Endothelial cell of umbilical vein (primary cell): ENCODE results near the gene ANKRD12. TPM values are rescaled to one million over a fixed set of nuclear protein-coding genes. Genes with fewer than 3 reads are reported as not detected.

Experiments used
- BruUV-seq: library from RNA; stranded (reverse); fragments of 400-500 nt; replicated peaks from 2 replicates; lab custom pipeline; 2021; lab: Mats Ljungman, UMichigan
- CTCF ChIA-PET: fragments of 300-600, 350-600 bp; sonication (Branson Sonifier 250); formaldehyde crosslinking; loops from one replicate; lab custom pipeline; 2021; ENCODE audit warnings: antibody characterized with exemption, inconsistent platforms; lab: Charles Lee
- POLR2A ChIA-PET: fragments of 300-600, 350-600 bp; sonication (Branson Sonifier 250); formaldehyde crosslinking; loops from one replicate; lab custom pipeline; 2021; ENCODE audit warnings: antibody characterized with exemption, inconsistent platforms; lab: Charles Lee
- DNase-seq: peaks from one replicate; pipeline ENCODE4 v3.0.0-alpha.2; 2011; ENCODE audit warnings: low read depth, low spot score
- FAIRE-seq: peaks from 2 replicates; lab custom pipeline; 2011; peaks lifted over from hg19 to GRCh38; lab: Jason Lieb, UNC
- H2AFZ ChIP-seq: 2 replicates; pipeline ENCODE4 v1.6.0; 2012; ENCODE audit warnings: low read depth, low read length, control low read depth, inconsistent platforms
- H3K27ac ChIP-seq: 2 replicates; pipeline ENCODE4 v1.5.1; 2011; ENCODE audit warnings: low read depth, mild to moderate bottlenecking, control low read depth, low read length, moderate library complexity; ENCODE audit not compliant: insufficient read depth
- H3K27me3 ChIP-seq, 2 experiments: 2 replicates each; pipeline versions ENCODE4 v1.6.0 to v1.6.1; 2011; ENCODE audit warnings: low read length in 2 of 2, mixed read lengths in 1 of 2; ENCODE audit not compliant: control insufficient read depth in 2 of 2, insufficient read depth in 2 of 2
- H3K36me3 ChIP-seq, 2 experiments: 2 replicates in 1 of 2; 3 replicates in 1 of 2; pipeline ENCODE4 v1.5.1; 2011; ENCODE audit warnings: low read length in 2 of 2, mild to moderate bottlenecking in 1 of 2, moderate library complexity in 1 of 2; ENCODE audit not compliant: control insufficient read depth in 2 of 2, insufficient read depth in 2 of 2; ENCODE audit errors: extremely low read depth in 1 of 2
- H3K4me1 ChIP-seq: 3 replicates; pipeline ENCODE4 v1.5.1; 2011; ENCODE audit warnings: mild to moderate bottlenecking, low read length; ENCODE audit not compliant: control insufficient read depth, insufficient read depth; ENCODE audit errors: extremely low read depth
- H3K4me2 ChIP-seq: 2 replicates; pipeline ENCODE4 v1.6.1; 2011; ENCODE audit warnings: low read length, control low read depth, mixed read lengths; ENCODE audit not compliant: insufficient read depth
- H3K4me3 ChIP-seq, 3 experiments: fragments of 200-600 bp in 1 of 3; sonication (generic), shearing (Covaris generic) in 1 of 3; replicated peaks in 1 of 3; 2 replicates each; pipeline ENCODE4 v1.5.1; 2011 to 2016; ENCODE audit warnings: control low read depth in 3 of 3, low read length in 3 of 3, mild to moderate bottlenecking in 2 of 3, inconsistent platforms in 1 of 3, low read depth in 1 of 3, moderate library complexity in 1 of 3; ENCODE audit not compliant: insufficient read depth in 1 of 3
- H3K79me2 ChIP-seq: 2 replicates; pipeline ENCODE4 v1.6.0; 2012; ENCODE audit warnings: low read length, inconsistent platforms; ENCODE audit not compliant: control insufficient read depth, insufficient read depth
- H3K9ac ChIP-seq: replicated peaks from 2 replicates; pipeline ENCODE3; 2011; ENCODE audit warnings: low read length, control low read depth; ENCODE audit not compliant: insufficient read depth; ENCODE audit errors: extremely low read depth
- H3K9me1 ChIP-seq: replicated peaks from 3 replicates; pipeline ENCODE4 v1.6.0; 2011; ENCODE audit warnings: mild to moderate bottlenecking, low read length; ENCODE audit not compliant: control insufficient read depth, insufficient read depth; ENCODE audit errors: extremely low read depth
- H3K9me3 ChIP-seq: replicated peaks from 2 replicates; pipeline ENCODE4 v1.5.1; 2012; ENCODE audit warnings: low read length, inconsistent platforms; ENCODE audit not compliant: control insufficient read depth, insufficient read depth
- H4K20me1 ChIP-seq: replicated peaks from 2 replicates; pipeline ENCODE3; 2011; ENCODE audit warnings: mild to moderate bottlenecking, low read length; ENCODE audit not compliant: control insufficient read depth, insufficient read depth; ENCODE audit errors: extremely low read depth
- FOS ChIP-seq: IDR thresholded peaks from 2 replicates; pipeline ENCODE4 v1.6.1; 2011; ENCODE audit warnings: mild to moderate bottlenecking, low read length, moderate library complexity, borderline replicate concordance; ENCODE audit not compliant: insufficient read depth
- GATA2 ChIP-seq: IDR thresholded peaks from 2 replicates; pipeline ENCODE4 v1.7.0; 2011; ENCODE audit warnings: low read depth, mild to moderate bottlenecking, moderate library complexity, mixed read lengths, low read length; ENCODE audit not compliant: insufficient read length, insufficient read depth
- JUN ChIP-seq: IDR thresholded peaks from 2 replicates; pipeline ENCODE4 v1.6.1; 2011; ENCODE audit warnings: borderline replicate concordance, low read depth; ENCODE audit not compliant: insufficient read length, insufficient read depth
- MYC ChIP-seq: IDR thresholded peaks from one replicate; pipeline ENCODE4 v1.6.1; 2011; ENCODE audit warnings: mild to moderate bottlenecking, low read depth, low read length
- POLR2A ChIP-seq: IDR thresholded peaks from 2 replicates; pipeline ENCODE4 v1.6.1; 2012; ENCODE audit warnings: low read depth, mild to moderate bottlenecking, control low read depth, low read length
- POLR2AphosphoS5 ChIP-seq: IDR thresholded peaks from 2 replicates; pipeline ENCODE4 v1.6.1; 2012; ENCODE audit warnings: low read depth, mild to moderate bottlenecking, control low read depth, low read length, moderate library complexity; ENCODE audit not compliant: insufficient read depth
- dilution Hi-C: fragments of 300-500 bp; cut with MboI; formaldehyde crosslinking; loops from one replicate; pipeline ENCODE4 v1.15.0; 2019; ENCODE audit warnings: low sequenced_read_pairs; ENCODE audit not compliant: extremely low pct_ligation_motif_present
- intact Hi-C: fragments of 100-400 bp; cut with micrococcal nuclease; formaldehyde crosslinking; loops from one replicate; pipeline ENCODE4 v1.10.0; 2022
- polyA plus RNA-seq, 4 experiments: library from polyadenylated mRNA; depleted of rRNA in 3 of 4; stranded (reverse) in 3 of 4; unstranded in 1 of 4; fragments of >200 nt; gene quantifications; 2 replicates each; pipeline versions ENCODE4 v1.2.1 to v1.2.3, GENCODE V29; 2011 to 2012; ENCODE audit warnings: missing spikeins in 1 of 4
- total RNA-seq: library from RNA; stranded (reverse); gene quantifications from 2 replicates; pipeline ENCODE4 v1.2.3, GENCODE V29; 2021
- TF ChIP-seq, protein P1 (sequence below), 2 donors: IDR thresholded peaks; 1 replicate in 1 of 2; 2 replicates in 1 of 2; pipeline ENCODE4 v1.5.1; 2011; ENCODE audit warnings: low read length in 2 of 2, mild to moderate bottlenecking in 2 of 2, moderate library complexity in 2 of 2, control low read depth in 1 of 2, inconsistent platforms in 1 of 2, low read depth in 1 of 2; ENCODE audit not compliant: insufficient read depth in 1 of 2; ENCODE audit errors: extremely low read depth in 1 of 2
- TF ChIP-seq, protein P2 (sequence below): IDR thresholded peaks from 2 replicates; pipeline ENCODE4 v1.6.1; 2011; ENCODE audit not compliant: insufficient read depth, insufficient read length

Gene ANKRD12
- total and polyA plus RNA-seq, 2 donors (not counting 3 experiments of a cell fraction or from before 2014, with no cell fraction given): 1.5 to 25.4 TPM

DNA sequence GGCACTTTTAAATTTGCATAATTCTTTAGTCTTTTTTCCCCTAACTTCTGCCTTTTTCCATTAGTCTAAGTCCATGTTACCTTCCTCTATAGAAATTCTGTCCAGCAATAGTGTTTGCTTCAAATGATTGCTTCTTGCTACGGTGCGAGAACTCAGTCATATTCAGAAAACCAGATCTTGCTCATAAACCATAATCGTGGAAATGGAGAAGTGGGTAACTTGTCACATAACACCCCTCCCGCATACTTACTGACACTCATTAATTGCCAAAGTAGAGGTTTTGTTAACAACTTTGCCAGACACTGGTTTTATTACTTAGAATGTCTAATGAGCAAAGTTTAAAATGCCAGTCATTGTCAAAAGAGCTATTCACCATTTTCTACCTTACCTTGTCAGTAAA, 103.7 kb downstream of the ANKRD12 start:
- dilution Hi-C loops (no loop called here), intact Hi-C loops (no loop called here)
- Histone ChIP-seq H3K4me2 (no peak overlapping the region), H2AFZ (no peak overlapping the region), H3K36me3 (no peaks in the 10 kb centered on the region), H4K20me1 (no peaks in the 10 kb centered on the region), H3K4me3 (no peak overlapping the region), H3K9ac (no peak overlapping the region), H3K27ac (no peak overlapping the region), H3K4me1 (no peaks in the 10 kb centered on the region), H3K9me3 (no peaks in the 10 kb centered on the region), H3K9me1 (no peaks in the 10 kb centered on the region), H3K79me2 (no peaks in the 10 kb centered on the region), H3K27me3 (no peaks in the 10 kb centered on the region)
- FAIRE-seq (no peak), DNase-seq (no peak)
- ChIA-PET POLR2A (interaction anchor here (1.0 kb wide), 1 partner anchor 13 kb away, joined by 4 read pairs; no protein-coding TSS in a partner anchor), CTCF (interaction anchor here (1.0 to 1.5 kb wide), 4 partner anchors 44 to 276 kb away, joined by 3 to 5 read pairs (median 4); partner anchors contain the start of gene TWSG1)
- no TSS peak for BruUV-seq
- TF ChIP-seq, protein P1, sequence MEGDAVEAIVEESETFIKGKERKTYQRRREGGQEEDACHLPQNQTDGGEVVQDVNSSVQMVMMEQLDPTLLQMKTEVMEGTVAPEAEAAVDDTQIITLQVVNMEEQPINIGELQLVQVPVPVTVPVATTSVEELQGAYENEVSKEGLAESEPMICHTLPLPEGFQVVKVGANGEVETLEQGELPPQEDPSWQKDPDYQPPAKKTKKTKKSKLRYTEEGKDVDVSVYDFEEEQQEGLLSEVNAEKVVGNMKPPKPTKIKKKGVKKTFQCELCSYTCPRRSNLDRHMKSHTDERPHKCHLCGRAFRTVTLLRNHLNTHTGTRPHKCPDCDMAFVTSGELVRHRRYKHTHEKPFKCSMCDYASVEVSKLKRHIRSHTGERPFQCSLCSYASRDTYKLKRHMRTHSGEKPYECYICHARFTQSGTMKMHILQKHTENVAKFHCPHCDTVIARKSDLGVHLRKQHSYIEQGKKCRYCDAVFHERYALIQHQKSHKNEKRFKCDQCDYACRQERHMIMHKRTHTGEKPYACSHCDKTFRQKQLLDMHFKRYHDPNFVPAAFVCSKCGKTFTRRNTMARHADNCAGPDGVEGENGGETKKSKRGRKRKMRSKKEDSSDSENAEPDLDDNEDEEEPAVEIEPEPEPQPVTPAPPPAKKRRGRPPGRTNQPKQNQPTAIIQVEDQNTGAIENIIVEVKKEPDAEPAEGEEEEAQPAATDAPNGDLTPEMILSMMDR (IDR thresholded peaks at IDR 0.05; ENCODE audit: extremely low read depth in 1 of 2, insufficient read depth in 1 of 2, low read depth in 1 of 2, low read length in 2 of 2): no peak
- no peak for TF ChIP-seq POLR2AphosphoS5
- TF ChIP-seq JUN: no peak
- TF ChIP-seq, protein P2, sequence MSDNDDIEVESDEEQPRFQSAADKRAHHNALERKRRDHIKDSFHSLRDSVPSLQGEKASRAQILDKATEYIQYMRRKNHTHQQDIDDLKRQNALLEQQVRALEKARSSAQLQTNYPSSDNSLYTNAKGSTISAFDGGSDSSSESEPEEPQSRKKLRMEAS: no peak
- no peak for TF ChIP-seq FOS
- TF ChIP-seq POLR2A: no peak
- TF ChIP-seq MYC: no peak
- no peak for TF ChIP-seq GATA2
